ENCODE data around the gene SPAG9.
A peak's percentile ranks its signal among the peaks of the same experiment; 100 is the strongest.
"Not testable (repeated sequence)": the region's sequence is repeated elsewhere in the genome, so short reads cannot be mapped to it uniquely, and the experiment has no call there.

Gene SPAG9

GRCh38 chr17:51128076-51128475 lies 7.4 kb upstream of the SPAG9 start:
- DNase-seq: no peak

- no peak for DNase-seq
These were observed 4.2 kb upstream of the SPAG9 start for GRCh38 chr17:51124640-51125503.

- DNase-seq: not testable (repeated sequence)
These were observed 1.9 kb upstream of the SPAG9 start for GRCh38 chr17:51122473-51123115.

DNA sequence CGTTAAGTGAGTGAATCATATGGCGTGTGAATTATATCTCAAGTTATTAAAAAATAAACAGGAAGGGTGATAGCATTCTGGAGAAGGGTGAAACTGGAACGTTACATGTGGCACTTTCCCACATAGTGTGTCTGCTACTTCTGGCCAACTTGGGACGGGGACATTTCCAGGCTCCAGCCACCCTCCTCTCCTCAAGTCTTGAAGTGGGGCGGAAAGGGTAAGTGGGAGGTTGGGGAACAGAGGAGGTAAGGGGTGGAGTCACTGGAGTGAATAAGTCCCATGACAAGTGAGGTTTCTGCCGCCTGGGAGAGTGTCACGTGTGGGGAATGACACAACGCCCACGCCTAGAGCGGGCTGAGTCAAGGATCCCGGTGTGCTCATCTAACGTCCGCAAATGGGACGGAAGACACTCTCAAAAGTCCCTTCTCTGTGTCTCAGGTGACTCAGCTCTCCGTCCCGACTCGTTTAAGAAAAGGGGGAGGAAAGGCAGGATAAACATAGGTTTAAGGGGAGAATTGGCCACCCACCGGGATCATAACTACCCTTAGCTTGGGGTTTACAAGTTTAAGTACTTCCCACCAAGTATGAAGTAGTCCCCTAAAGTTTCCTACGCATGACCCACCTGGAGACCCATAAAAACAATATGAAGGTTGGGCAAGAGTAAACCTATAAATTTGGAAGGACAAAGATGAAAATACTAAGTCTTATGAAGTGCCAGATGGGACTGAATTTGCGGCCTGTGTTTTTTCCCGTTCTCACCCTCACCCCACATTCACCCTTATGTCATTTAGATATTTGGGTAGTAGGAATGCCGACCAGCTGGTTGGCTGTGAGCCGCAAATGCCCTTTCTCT lies 1.2 kb upstream of the SPAG9 start:
- DNase-seq: peak; percentile 44 to 50

- DNase-seq: no peak
These were observed 320 bp downstream of the SPAG9 start for GRCh38 chr17:51120357-51120738.

DNA sequence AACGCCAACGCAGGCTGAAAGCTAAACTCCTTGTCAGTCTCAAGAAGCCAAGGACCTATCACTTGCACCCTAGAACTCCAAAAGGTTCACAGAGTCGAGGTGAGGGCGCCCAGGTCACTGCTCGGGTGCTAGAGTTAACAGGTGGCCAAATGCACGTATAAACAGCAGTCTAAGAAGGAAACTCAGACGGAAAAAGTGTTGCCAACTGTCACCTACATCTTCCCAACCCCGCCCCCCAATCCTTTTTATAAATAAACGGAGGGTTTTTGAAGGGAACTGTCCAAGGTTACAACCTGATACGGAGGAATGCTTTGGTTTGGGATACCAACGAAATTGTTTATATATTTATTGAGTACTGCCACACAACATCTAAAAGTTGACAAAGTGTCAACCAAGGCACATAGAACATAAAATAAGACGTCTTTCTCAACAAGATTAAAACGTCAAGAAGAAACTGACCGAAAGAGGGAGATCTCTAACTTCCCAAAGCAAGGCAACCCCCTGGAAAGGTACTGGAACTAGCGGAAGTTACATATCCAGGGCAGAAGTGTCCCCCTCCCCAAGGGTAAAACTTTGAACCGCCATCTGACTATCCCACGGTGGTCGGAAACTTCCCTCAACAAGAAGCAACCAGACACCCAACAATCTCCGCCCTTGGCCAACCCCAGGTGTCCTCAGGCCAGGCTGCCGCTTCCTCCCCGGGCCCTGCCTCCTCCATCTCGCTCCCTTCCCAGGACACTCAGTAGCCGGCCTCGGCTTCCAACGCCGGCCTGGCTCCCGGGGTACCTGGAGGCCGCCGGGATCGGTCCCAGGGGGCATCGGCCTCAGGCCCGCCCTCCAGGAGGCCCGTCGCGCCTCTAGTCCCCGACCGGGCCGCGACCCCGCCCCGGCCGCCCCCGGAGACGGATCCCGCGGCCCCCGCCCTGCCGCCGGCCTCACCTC lies 982 bp downstream of the SPAG9 start:
- no peak for DNase-seq

DNA sequence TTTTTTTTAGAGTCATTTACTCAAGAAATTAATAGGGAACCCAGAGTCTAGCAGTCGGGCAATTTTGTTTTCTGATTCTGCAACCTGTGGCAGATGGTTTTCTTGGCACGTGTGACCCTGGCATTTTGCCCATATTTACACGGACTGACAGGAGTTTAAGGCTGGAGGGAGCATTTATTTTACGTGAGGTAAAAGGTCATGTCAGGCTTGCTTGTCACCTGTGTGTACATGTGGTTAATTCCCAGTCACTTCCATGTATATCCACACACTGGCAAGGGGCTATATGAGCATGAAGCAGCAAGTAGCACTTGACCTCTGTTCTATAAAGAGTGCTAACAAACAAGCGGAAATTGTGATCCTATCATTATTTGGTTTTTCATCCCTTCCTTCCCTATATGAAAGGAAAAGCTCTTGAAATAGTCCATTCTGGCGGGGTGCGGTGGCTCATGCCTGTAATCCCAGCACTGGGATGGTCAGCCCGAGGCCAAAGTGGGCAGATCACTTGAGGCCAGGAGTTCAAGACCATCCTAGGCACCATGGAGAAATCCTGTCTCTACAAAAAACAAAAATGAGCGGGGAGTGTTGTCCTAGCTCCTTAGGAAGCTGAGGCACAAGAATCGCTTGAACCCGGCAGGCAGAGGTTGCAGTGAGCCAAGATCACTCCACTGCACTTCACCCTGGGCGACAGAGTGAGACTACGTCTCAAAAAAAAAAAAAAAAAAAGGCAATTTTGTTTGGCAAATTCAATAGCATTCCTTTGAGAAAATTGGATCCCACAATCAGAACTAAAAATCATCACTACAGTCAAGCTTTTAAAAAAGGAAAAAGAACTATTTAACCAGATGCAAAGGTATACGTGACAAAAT lies 2.1 kb downstream of the SPAG9 start:
- DNase-seq: no peak

- DNase-seq: no peak
These were observed 5.5 kb downstream of the SPAG9 start for GRCh38 chr17:51115179-51115578.

- not testable (repeated sequence) for DNase-seq
These were observed 8.1 kb downstream of the SPAG9 start for GRCh38 chr17:51112303-51113222.

DNA sequence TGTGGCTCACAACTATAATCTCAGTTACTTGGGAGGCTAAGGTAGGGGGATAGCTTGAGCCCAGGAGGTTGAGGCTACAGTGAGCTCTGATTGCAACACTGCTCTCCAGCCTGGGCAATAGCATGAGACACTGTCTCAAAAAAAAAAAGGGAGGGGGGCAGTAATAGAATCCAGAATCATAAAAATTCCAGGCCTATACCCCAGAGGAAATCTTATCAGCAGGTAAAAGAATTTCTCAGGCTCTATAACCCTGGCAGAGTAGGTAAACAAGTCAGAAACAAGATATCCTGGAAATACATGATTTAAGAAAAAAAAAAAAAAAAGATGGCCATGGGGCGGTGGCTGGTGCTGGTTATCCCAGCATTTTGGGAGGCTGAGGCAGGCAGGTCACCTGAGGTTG lies 12.9 kb downstream of the SPAG9 start:
- no peak for DNase-seq

GRCh38 chr17:51103451-51103850 lies 17.2 kb downstream of the SPAG9 start:
- no peak for DNase-seq

DNA sequence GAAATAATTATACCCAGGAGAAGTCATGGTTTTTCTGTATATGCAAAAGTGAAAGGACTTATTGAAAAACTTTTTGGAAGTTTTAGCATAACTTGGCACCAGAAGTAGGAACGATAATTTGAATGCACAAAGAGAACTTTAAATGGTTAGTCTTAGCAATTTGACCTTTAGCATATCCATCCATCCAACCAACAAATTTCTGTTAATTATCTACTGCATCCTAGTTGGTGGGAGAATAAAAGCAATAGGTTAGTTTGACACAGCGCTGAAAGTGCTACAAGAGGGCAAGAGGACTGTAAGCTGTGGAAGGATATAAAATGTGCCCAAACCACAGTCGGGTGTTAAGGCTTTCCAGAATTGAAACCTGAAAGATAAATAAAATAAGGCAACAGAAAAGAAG lies 17.6 kb downstream of the SPAG9 start:
- DNase-seq: no peak

GRCh38 chr17:51097708-51098446 lies 22.8 kb downstream of the SPAG9 start:
- DNase-seq: no peak

DNA sequence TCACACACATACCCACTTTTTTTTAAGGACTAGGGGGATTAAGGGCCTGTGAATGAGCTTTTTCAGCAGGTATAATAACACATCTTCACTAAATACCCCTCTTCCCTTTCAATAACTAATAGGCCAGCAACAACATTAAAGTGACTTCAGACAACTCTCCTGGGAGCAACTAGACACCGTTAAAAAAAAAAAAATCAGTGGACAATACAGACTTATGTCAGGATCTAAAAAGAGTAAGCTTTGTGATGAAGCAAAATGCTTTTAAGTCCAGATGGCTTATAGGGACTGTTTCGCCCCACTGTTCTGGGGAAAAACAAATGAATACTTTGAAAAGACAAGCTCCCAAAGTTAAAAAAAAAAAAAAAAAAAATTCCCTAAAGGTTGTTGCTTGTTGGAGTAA lies 29.0 kb downstream of the SPAG9 start:
- peak; percentile 20 to 50 for DNase-seq

DNA sequence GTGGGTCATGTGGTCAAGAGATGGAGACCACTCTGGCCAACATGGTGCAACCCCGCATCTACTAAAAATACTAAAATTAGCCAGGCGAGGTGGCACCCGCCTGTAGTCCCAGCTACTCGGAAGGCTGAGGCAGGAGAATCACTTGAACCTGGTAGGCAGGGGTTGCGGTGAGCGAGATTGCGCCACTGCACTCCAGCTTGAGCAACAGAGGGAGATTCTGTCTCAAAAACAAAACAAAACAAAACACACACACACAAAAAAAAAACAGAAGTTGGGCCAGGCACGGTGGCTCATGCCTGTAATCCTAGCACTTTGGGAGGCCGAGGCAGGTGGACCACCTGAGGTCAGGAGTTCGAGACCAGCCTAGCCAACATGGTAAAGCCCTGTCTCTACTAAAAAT lies 31.8 kb downstream of the SPAG9 start:
- not testable (repeated sequence) for DNase-seq

GRCh38 chr17:51088287-51088686 lies 32.4 kb downstream of the SPAG9 start:
- DNase-seq: no peak

- DNase-seq: no peak
These were observed 33.5 kb downstream of the SPAG9 start for GRCh38 chr17:51087072-51087757.

- no peak for DNase-seq
These were observed 35.4 kb downstream of the SPAG9 start for GRCh38 chr17:51085150-51085805.

All from NCI-H1930 (cell line).